ENCODE data around the gene ADAM15.

DNA sequence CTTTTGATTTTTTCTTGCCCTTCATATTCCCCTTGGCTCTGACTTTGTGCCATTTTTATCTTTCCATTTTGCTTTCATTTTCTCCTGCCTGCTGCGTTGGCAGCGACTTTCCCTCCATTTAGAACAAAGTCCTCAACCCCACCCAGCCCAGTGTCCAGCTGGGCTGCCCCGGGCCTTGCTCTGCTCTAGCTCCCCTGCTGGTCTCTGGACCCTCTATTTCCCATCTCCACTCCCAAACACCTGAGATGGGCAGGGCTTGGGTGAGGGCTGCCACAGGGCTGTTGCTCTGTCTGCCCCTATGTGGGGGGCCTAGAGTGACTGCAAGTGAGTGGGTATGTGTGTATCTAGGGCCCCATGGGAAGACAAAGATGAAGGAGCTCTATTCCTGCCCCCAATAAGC lies 7.3 kb upstream of the ADAM15 start:
- TF ChIP-seq, protein P1, sequence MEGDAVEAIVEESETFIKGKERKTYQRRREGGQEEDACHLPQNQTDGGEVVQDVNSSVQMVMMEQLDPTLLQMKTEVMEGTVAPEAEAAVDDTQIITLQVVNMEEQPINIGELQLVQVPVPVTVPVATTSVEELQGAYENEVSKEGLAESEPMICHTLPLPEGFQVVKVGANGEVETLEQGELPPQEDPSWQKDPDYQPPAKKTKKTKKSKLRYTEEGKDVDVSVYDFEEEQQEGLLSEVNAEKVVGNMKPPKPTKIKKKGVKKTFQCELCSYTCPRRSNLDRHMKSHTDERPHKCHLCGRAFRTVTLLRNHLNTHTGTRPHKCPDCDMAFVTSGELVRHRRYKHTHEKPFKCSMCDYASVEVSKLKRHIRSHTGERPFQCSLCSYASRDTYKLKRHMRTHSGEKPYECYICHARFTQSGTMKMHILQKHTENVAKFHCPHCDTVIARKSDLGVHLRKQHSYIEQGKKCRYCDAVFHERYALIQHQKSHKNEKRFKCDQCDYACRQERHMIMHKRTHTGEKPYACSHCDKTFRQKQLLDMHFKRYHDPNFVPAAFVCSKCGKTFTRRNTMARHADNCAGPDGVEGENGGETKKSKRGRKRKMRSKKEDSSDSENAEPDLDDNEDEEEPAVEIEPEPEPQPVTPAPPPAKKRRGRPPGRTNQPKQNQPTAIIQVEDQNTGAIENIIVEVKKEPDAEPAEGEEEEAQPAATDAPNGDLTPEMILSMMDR (IDR thresholded peaks at IDR 0.05; ENCODE audit: control extremely low read depth in 1 of 3, insufficient read depth in 1 of 3, low read depth in 1 of 3, low read length in 3 of 3): no peak
- TF ChIP-seq CHD2 (IDR thresholded peaks at IDR 0.05; ENCODE audit: low read length): no peak

Measured in H1 (cell line).